K562 (cell line): ENCODE data around the gene IFITM2. TPM values are rescaled to one million over a fixed set of nuclear protein-coding genes. Genes with fewer than 3 reads are reported as not detected.
A peak's percentile ranks its signal among the peaks of the same experiment; 100 is the strongest.

Experiments
- ARNT ChIP-seq, 2 experiments: fragments of 450-650 bp; IDR thresholded peaks; 2 replicates each; pipeline ENCODE4 v1.6.1; 2016; ENCODE audit warnings: mild to moderate bottlenecking in 1 of 2
- EP400 ChIP-seq: fragments of 450-650 bp; IDR thresholded peaks from 2 replicates; pipeline ENCODE4 v1.6.1; 2017; ENCODE audit warnings: antibody characterized with exemption, mild to moderate bottlenecking, moderate library complexity
- HDAC1 ChIP-seq, 2 experiments: fragments of 450-650 bp; IDR thresholded peaks; 2 replicates each; pipeline ENCODE4 v1.6.1; 2016 to 2017; ENCODE audit warnings: inconsistent platforms in 1 of 2, mild to moderate bottlenecking in 1 of 2, moderate library complexity in 1 of 2
- HIVEP1 ChIP-seq: fragments of 250-450 bp; sonication (Bioruptor Pico); IDR thresholded peaks from 2 replicates; pipeline ENCODE4 v1.4.0; 2020; ENCODE audit warnings: mild to moderate bottlenecking
- KLF13 ChIP-seq: fragments of 450-650 bp; IDR thresholded peaks from 2 replicates; pipeline ENCODE4 v1.6.1; 2016; ENCODE audit warnings: missing genetic modification characterization, low read depth, mild to moderate bottlenecking, missing compliant biosample characterization, moderate library complexity, borderline replicate concordance
- KLF6 ChIP-seq: fragments of 250-450 bp; sonication (Bioruptor Pico); IDR thresholded peaks from 2 replicates; pipeline ENCODE4 v1.4.0; 2020; ENCODE audit warnings: mild to moderate bottlenecking, moderate library complexity, borderline replicate concordance
- MAFK ChIP-seq: IDR thresholded peaks from 2 replicates; pipeline ENCODE4 v1.6.1; 2011; ENCODE audit warnings: low read length, improper control_type of control experiment
- NFIX ChIP-seq: fragments of 250-450 bp; sonication (Bioruptor Pico); IDR thresholded peaks from 2 replicates; pipeline ENCODE4 v1.4.0; 2020; ENCODE audit warnings: low read depth, mild to moderate bottlenecking, moderate library complexity
- OTX1 ChIP-seq: fragments of 450-650 bp; formaldehyde crosslinking; IDR thresholded peaks from 2 replicates; pipeline ENCODE4 v1.4.0; 2022; ENCODE audit warnings: mild to moderate bottlenecking
- PHF20 ChIP-seq: fragments of 450-650 bp; IDR thresholded peaks from 2 replicates; pipeline ENCODE4 v1.6.1; 2018; ENCODE audit not compliant: partially characterized antibody
- RB1 ChIP-seq: fragments of 450-650 bp; IDR thresholded peaks from 2 replicates; pipeline ENCODE4 v1.6.1; 2017; ENCODE audit warnings: low read depth, mild to moderate bottlenecking
- RHOXF2B ChIP-seq: fragments of 250-450 bp; sonication (Bioruptor Pico); conservative IDR thresholded peaks from 2 replicates; pipeline ENCODE4 v1.5.1; 2021
- SRSF7 ChIP-seq: fragments of 200-400 bp; formaldehyde crosslinking; optimal IDR thresholded peaks from 2 replicates; pipeline ENCODE3; 2017; ENCODE audit warnings: mild to moderate bottlenecking, low read depth, low read length
- XRCC4 ChIP-seq: IDR thresholded peaks from one replicate; pipeline ENCODE4 v1.6.1; 2011; ENCODE audit not compliant: insufficient read depth, insufficient read length; ENCODE audit errors: extremely low read depth
- YBX1 ChIP-seq: fragments of 450-650 bp; IDR thresholded peaks from 2 replicates; pipeline ENCODE4 v1.7.1; 2016; ENCODE audit warnings: mild to moderate bottlenecking
- ZNF717 ChIP-seq: fragments of 250-450 bp; sonication (Bioruptor Pico); IDR thresholded peaks from 2 replicates; pipeline ENCODE4 v1.5.0; 2021
- polyA plus RNA-seq, 8 experiments: library from polyadenylated mRNA; depleted of rRNA in 4 of 8; stranded (reverse) in 5 of 8; unstranded in 3 of 8; fragments of >200 nt; fragmentation: Nextera tagmentation in 2 of 8; fragmentation: Illumina TruSeq in 1 of 8; extraction: Ambion mirVana in 2 of 8; extraction: Trizol in 1 of 8; gene quantifications; 2 replicates each; pipeline versions ENCODE4 v1.2.1 to v1.2.3, GENCODE V29; 2011 to 2014; ENCODE audit warnings: inconsistent platforms in 1 of 8, missing spikeins in 1 of 8
- total RNA-seq, 7 experiments: library from RNA; depleted of rRNA in 6 of 7; stranded (reverse); fragments of >200 nt in 6 of 7; fragmentation: Illumina TruSeq in 2 of 7; extraction: Trizol in 2 of 7; gene quantifications; 2 replicates each; pipeline versions ENCODE4 v1.2.1 to v1.2.3, GENCODE V29; 2011 to 2021; ENCODE audit warnings: low replicate concordance in 1 of 7
- TF ChIP-seq, protein P1 (sequence below): fragments of 150-350 bp; conservative IDR thresholded peaks from 2 replicates; pipeline ENCODE4 v1.6.1; 2014; ENCODE audit warnings: low read length
- TF ChIP-seq, protein P2 (sequence below): IDR thresholded peaks from 2 replicates; pipeline ENCODE4 v1.6.1; 2014; ENCODE audit warnings: antibody characterized with exemption
- TF ChIP-seq, protein P3 (sequence below): fragments of 450-650 bp; IDR thresholded peaks from 2 replicates; pipeline ENCODE4 v1.6.1; 2016; ENCODE audit warnings: mild to moderate bottlenecking
- TF ChIP-seq, protein P4 (sequence below): IDR thresholded peaks from 3 replicates; pipeline ENCODE4 v1.6.1; 2011; ENCODE audit warnings: borderline replicate concordance, mild to moderate bottlenecking; ENCODE audit not compliant: insufficient read length, insufficient read depth
- TF ChIP-seq, protein P5 (sequence below): sonication (generic); formaldehyde crosslinking; IDR thresholded peaks from 2 replicates; pipeline ENCODE4 v1.8.0; 2022; ENCODE audit warnings: mild to moderate bottlenecking, missing genetic modification reagents

IFITM2 gene
- total and polyA plus RNA-seq, 9 of the 15 experiments (the other 6 are each of a cell fraction or from before 2014, with no cell fraction given) = 52.8 to 4,872 (median 356) TPM

DNA sequence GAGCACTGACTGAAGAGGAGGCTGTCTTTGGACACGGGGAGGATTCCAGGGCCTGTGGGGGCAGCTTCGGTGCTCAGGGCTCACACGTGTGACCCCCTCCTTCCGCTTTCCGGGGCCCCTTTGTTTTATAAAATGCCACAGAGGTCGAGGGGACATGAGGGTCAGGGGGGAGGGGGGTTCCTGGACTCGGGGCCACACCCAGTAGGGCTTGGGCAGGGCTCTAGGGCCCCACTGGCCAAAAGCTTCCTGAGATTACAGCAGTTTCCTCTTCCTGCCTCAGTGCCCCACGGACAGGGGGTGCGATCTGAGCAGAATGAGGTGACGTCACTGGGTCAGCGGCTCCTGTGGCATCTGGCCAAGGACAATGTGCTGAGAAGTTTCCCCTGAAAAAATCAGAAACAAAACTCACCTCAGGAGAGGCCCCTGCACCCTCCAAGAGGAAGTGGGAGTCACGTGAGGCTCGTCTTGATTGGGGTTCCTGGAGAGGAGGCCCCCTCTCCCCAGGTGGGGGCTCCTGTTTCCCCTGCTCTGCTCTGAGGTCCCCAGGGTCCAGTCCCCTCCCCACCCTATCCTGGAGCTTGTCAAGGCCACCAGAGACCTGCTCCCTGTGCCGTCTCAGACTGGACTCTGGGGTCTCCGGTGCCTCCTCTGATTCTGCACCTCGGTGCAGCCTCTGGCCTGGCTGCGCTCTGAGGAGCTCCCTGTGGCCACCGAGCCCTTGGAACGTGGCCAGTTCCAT is 19.4 kb downstream of the IFITM2 start (continued):
- TF ChIP-seq, protein P1, sequence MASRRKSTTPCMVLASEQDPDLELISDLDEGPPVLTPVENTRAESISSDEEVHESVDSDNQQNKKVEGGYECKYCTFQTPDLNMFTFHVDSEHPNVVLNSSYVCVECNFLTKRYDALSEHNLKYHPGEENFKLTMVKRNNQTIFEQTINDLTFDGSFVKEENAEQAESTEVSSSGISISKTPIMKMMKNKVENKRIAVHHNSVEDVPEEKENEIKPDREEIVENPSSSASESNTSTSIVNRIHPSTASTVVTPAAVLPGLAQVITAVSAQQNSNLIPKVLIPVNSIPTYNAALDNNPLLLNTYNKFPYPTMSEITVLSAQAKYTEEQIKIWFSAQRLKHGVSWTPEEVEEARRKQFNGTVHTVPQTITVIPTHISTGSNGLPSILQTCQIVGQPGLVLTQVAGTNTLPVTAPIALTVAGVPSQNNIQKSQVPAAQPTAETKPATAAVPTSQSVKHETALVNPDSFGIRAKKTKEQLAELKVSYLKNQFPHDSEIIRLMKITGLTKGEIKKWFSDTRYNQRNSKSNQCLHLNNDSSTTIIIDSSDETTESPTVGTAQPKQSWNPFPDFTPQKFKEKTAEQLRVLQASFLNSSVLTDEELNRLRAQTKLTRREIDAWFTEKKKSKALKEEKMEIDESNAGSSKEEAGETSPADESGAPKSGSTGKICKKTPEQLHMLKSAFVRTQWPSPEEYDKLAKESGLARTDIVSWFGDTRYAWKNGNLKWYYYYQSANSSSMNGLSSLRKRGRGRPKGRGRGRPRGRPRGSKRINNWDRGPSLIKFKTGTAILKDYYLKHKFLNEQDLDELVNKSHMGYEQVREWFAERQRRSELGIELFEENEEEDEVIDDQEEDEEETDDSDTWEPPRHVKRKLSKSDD = no peak
- TF ChIP-seq EP400 = peak; percentile 51; the same call in 1 of the 2 replicates
- TF ChIP-seq PHF20 = no peak
- no peak for TF ChIP-seq MAFK
- TF ChIP-seq HIVEP1 (CRISPR knock-in tag) = no peak
- TF ChIP-seq, protein P2, sequence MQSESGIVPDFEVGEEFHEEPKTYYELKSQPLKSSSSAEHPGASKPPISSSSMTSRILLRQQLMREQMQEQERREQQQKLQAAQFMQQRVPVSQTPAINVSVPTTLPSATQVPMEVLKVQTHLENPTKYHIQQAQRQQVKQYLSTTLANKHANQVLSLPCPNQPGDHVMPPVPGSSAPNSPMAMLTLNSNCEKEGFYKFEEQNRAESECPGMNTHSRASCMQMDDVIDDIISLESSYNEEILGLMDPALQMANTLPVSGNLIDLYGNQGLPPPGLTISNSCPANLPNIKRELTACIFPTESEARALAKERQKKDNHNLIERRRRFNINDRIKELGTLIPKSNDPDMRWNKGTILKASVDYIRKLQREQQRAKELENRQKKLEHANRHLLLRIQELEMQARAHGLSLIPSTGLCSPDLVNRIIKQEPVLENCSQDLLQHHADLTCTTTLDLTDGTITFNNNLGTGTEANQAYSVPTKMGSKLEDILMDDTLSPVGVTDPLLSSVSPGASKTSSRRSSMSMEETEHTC = peak; percentile 67; the same call in 1 of the 2 replicates
- no peak for TF ChIP-seq RHOXF2B (CRISPR knock-in tag)
- TF ChIP-seq, protein P3, sequence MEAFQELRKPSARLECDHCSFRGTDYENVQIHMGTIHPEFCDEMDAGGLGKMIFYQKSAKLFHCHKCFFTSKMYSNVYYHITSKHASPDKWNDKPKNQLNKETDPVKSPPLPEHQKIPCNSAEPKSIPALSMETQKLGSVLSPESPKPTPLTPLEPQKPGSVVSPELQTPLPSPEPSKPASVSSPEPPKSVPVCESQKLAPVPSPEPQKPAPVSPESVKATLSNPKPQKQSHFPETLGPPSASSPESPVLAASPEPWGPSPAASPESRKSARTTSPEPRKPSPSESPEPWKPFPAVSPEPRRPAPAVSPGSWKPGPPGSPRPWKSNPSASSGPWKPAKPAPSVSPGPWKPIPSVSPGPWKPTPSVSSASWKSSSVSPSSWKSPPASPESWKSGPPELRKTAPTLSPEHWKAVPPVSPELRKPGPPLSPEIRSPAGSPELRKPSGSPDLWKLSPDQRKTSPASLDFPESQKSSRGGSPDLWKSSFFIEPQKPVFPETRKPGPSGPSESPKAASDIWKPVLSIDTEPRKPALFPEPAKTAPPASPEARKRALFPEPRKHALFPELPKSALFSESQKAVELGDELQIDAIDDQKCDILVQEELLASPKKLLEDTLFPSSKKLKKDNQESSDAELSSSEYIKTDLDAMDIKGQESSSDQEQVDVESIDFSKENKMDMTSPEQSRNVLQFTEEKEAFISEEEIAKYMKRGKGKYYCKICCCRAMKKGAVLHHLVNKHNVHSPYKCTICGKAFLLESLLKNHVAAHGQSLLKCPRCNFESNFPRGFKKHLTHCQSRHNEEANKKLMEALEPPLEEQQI = no peak
- TF ChIP-seq SRSF7 = no peak
- no peak for TF ChIP-seq KLF13 (tag)
- no peak for TF ChIP-seq OTX1 (CRISPR knock-in tag)
- TF ChIP-seq XRCC4 = no peak
- no peak for TF ChIP-seq YBX1
- TF ChIP-seq NFIX (CRISPR knock-in tag) = no peak
- no peak for TF ChIP-seq ARNT (IDR thresholded peaks at IDR 0.05)
- no peak for TF ChIP-seq ZNF717 (CRISPR knock-in tag)
- peak; percentile 7; the same call in 1 of the 2 replicates for TF ChIP-seq KLF6 (CRISPR knock-in tag)
- TF ChIP-seq, protein P4, sequence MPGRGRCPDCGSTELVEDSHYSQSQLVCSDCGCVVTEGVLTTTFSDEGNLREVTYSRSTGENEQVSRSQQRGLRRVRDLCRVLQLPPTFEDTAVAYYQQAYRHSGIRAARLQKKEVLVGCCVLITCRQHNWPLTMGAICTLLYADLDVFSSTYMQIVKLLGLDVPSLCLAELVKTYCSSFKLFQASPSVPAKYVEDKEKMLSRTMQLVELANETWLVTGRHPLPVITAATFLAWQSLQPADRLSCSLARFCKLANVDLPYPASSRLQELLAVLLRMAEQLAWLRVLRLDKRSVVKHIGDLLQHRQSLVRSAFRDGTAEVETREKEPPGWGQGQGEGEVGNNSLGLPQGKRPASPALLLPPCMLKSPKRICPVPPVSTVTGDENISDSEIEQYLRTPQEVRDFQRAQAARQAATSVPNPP = no peak
- TF ChIP-seq, protein P5, sequence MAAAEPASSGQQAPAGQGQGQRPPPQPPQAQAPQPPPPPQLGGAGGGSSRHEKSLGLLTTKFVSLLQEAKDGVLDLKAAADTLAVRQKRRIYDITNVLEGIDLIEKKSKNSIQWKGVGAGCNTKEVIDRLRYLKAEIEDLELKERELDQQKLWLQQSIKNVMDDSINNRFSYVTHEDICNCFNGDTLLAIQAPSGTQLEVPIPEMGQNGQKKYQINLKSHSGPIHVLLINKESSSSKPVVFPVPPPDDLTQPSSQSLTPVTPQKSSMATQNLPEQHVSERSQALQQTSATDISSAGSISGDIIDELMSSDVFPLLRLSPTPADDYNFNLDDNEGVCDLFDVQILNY = no peak
- TF ChIP-seq HDAC1 (IDR thresholded peaks at IDR 0.05) = peak in 1 of 2 experiments; percentile 34; a peak in 1 of 4 replicates
- no peak for TF ChIP-seq RB1
